Measurements from ENCODE around the gene RGS12. TPM values are rescaled to one million over a fixed set of nuclear protein-coding genes. Genes with fewer than 3 reads are reported as not detected.

Gene RGS12
- total RNA-seq, 1 donor from 2014 or later, result 72.2 TPM

GRCh38 chr4:3342182-3342854 lies 49.5 kb downstream of the RGS12 start:
- FAIRE-seq (no peak), DNase-seq (ENCODE audit: low spot score in 2 of 2) (no peak)

Other genes starting within 250 kb of the RGS12 start
- gene HTT-AS, start 218.5 kb upstream of the RGS12 start, total RNA-seq, result not detected
- 50.1 TPM for gene HTT, start 218.3 kb upstream of the RGS12 start, total RNA-seq
- gene MSANTD1, start 43.9 kb upstream of the RGS12 start, total RNA-seq, result 6.5 TPM
- gene HGFAC, start 148.9 kb downstream of the RGS12 start, total RNA-seq, result 1.6 TPM
- gene DOK7, start 170.3 kb downstream of the RGS12 start, total RNA-seq, result under 0.01 TPM
- gene LRPAP1, start 239.4 kb downstream of the RGS12 start, total RNA-seq, result 13.5 TPM

Data from frontal cortex (tissue), 4 donors.